HG03139 (cell line): ENCODE data around the gene UGT1A1.

ENCODE experiments used
- ATAC-seq: cut with Tn5 transposase; IDR thresholded peaks from one replicate; pipeline ENCODE4 v1.9.1; 2021; ENCODE audit not compliant: unreplicated experiment

UGT1A1 gene

DNA sequence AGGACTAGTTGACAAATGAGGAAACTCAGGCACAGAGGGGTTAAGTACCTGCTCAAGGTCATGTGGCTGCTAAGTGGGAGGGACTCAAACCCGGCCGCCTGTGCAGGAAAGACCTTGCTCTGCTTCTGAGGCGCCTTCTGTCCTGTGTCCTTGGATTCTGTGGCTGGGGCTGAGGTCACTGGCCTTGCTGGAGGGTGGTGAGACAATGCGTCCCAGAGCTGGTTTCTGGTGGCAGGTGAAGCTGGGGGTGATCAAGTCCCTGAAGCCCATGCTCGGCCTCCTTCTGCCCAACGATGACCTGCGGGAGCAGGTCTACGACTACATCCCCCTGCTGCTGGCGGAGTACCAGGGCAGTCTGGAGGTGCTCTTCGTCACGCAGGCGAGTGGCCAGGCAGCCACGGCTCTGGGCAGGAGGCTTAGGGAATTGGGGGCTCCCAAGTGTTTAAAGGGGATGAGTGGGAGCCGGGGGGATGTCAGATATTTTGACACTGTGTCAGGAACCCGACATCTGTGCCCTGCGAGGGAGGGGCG, 34.1 kb downstream of the UGT1A1 start:
- no peak for ATAC-seq

DNA sequence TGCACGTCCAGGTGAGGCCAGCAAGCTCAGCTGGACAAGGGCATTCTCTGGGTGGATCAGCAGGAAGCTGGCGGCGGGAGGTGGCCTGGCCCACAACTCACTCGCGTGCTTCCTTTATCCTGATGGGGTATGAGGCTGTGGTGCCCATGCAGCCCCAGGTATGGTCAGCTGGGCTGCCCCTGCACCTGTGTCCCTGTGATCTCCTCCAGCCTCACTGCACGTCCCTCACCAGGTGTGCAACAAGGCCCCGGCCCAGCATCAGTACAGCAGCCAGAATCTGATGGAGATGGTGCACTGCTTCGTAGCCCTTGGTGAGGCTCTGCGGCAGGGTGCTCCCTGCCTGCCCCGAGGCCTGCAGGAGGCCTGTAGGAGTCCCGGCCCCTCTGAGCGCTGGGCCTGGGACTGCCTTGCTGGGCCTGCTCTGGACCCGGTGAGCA, 35.7 kb downstream of the UGT1A1 start:
- no peak for ATAC-seq

GRCh38 chr2:233796254-233796653, 36.2 kb downstream of the UGT1A1 start:
- ATAC-seq: no peak

DNA sequence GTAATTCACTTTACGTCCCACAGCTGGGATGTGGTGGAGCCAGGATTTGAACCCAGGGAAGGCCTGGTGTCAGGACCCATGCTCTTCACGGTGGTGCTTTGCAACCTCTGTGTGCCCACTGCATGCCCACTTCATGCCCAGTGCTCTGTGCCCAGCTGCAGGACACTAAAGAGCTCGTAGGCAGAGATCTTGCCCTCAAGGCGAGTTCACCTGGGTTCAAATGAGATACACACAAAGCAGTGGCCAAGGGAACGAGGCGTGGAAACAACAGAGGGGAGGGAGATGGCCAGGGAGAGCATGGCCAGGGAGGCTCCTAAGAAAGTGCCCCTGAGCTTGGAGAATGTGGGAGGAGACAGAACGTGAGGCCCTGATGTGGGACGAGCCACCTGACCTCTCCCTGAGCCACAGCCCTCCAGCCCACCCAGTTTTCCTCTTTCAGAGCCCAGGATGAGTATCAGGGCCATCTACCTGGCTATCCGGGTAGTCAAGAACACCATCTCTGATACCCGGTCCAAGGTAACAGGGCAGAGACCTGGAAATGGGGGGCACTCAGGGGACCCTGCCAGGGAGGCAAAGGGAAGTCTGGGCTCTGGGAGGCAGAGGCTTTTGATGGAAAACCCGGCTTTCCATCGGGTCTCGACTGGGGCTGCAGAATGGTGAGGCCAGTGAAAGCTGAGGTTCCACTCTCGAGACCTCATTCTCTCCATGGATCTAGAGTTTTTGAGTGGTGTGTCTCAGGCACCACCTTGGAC, 38.4 kb downstream of the UGT1A1 start:
- no peak for ATAC-seq

DNA sequence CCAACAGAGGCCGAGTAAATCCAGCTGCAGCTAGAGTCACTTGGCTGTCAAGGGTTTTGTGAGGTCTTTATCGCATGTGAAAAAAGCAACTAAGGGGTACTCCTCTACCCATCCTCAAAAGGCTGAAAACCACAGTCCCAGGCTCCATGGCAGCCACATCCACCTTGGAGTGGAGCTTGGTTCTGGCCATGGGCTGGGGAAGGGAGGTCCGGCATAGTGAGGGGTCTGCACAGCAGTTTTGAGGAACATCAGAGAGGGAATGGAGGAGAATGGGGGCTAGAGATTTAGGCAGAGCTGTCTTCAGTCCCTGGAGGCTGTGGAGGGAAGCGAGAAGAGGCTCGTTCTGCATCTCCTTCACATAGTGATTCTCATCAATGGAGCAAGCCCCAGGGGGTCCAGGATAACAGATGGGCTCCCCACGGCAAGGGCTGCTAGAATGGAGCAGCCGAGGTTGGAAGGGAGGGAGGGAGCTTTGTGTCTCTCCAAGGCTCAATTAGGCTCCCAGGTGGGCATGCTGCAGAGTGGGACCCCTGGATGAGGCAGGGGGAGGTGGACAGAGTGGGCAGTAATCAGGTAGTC, 39.1 kb downstream of the UGT1A1 start:
- no peak for ATAC-seq

- no peak for ATAC-seq
Measured at GRCh38 chr2:233799716-233800115, 39.6 kb downstream of the UGT1A1 start.

DNA sequence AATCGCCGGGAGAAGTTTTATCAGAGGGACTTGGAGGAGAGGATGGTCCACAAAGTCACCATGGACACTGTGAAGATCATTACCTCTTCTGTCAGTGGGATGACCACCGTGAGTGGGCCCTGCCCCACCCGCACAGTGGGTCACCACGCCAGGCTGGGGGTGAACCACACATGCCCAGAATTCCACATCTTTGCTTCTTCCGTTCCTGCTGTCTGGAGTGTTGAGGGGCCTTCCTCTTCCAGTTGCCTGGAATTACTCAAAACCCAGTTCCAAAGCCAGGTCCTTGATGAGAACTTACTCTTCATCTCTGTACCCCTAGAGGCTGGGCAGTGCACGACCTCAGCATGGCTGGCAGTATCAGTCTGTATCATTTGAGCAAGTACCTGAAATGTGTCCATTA, 40.1 kb downstream of the UGT1A1 start:
- no peak for ATAC-seq

GRCh38 chr2:233801357-233802131, 41.5 kb downstream of the UGT1A1 start:
- ATAC-seq: no peak

GRCh38 chr2:233802132-233802815, 42.2 kb downstream of the UGT1A1 start:
- no peak for ATAC-seq

DNA sequence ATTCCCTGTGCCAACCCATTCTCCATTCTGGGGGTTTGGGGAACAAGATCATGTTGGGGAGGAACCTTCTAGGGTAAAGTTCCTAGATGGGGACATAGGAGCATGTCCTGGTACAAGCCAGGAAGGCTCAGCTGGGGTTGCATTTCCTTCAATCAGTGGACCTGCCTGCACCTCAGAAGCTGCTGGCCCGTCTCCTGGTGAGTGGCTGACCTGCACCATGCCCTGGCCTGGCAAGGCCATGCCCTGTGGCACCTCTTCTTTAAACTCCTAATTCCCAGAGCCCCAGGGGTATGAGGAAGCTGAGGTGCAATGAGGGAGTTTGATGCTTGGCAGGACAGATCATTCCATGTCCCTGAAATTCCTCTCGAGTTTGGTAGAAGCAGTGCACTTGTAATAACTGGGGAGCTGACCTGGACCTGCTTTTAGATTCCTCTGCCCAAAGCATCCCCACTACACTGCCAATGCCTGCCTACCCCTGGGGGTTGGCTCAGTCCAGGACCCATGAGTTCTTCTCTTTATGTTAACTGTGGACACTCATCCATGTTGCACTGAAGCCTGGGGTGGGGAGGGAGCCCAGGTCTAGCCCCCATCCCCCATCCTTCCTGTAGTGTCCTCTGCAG, 43.3 kb downstream of the UGT1A1 start:
- no peak for ATAC-seq

- ATAC-seq: no peak
Measured at GRCh38 chr2:233803994-233804393, 43.9 kb downstream of the UGT1A1 start.

DNA sequence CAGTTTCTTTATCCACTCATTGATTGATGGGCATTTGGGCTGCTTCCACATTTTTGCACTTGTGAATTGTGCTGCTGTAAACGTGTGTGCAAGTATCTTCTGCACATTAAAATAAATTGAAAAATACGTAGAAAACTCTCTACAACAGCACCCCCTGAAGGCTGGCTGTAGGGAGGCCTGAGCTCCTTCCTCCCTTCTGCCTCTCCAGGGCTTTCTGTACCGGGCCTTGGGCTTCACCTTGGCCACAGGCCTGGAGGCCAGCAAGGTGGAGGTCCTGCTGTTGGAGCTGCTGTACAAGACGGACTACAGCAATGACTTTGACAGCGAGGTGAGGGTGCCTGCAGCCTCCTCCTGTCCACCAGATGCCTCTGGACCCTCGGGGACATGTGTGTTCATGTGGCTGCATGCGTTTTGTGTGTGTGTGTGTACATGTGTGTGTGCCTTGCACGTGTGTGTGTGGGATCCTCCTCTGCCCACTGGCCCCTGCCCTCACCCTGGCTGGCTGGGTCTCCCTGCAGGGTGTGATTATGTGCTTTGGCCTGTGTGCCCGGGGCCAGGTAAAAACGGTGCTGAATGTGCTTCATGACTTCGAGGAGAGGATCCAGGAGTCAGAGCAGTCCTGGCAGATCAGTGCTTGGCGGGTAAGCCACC, 47.3 kb downstream of the UGT1A1 start:
- ATAC-seq: no peak

- ATAC-seq: no peak
Measured at GRCh38 chr2:233807966-233808935, 48.2 kb downstream of the UGT1A1 start.

DNA sequence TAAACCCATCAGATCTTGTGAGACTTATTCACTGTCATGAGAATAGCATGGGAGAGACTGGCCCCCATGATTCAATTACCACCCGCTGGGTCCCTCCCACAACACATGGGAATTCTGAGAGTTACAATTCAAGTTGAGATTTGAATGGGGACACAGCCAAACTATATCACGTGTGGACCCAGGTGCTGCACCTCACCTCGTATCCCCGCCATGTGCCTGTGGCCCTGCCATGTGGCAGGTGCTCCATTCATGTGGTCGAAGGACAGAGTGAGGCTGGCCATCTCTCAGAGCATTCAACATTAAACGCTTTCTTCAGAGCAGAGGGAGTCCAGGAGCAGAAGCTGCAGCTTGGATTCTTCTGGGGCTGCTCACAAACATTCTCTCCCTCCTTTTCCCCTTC, 50.3 kb downstream of the UGT1A1 start:
- ATAC-seq: no peak

DNA sequence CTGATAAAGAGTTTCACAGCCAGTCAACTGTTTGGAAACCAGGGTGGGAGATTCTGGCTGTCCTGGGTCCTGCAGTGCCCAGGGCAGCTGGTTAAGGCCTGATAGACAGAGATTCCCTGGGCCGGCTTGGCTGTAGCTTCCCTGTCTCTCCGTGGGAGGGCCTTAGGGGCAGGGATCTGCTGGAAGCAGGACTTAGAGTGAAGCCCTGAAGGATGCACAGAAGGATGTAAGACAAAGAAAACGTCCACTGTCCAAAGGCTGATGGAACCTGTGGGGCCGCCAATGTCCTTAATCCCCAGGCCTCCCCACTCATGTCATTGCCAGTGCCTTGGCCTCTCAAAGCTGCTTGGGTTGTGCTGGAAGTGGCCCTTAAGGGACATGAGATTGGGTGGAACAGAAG, 51.0 kb downstream of the UGT1A1 start:
- no peak for ATAC-seq

DNA sequence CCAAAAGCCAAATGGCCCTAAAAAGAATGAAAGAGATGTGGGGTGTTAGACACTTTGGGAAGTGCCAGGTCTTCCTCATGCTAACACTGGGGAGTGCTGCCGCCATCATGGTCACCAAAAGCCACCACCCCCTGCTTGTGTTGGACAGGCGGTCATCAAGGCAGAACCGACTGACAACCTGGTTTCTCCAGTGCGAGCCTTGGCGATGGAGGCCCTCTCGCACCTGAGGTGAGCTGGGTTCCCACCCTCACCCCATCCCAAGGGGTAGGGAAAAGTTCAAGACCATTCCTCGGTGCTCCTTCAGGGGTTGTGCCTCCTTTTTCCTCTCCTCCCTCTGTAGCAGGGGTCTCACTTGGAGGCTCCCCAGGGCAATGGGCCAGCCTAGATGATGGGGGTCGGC, 51.7 kb downstream of the UGT1A1 start:
- no peak for ATAC-seq

DNA sequence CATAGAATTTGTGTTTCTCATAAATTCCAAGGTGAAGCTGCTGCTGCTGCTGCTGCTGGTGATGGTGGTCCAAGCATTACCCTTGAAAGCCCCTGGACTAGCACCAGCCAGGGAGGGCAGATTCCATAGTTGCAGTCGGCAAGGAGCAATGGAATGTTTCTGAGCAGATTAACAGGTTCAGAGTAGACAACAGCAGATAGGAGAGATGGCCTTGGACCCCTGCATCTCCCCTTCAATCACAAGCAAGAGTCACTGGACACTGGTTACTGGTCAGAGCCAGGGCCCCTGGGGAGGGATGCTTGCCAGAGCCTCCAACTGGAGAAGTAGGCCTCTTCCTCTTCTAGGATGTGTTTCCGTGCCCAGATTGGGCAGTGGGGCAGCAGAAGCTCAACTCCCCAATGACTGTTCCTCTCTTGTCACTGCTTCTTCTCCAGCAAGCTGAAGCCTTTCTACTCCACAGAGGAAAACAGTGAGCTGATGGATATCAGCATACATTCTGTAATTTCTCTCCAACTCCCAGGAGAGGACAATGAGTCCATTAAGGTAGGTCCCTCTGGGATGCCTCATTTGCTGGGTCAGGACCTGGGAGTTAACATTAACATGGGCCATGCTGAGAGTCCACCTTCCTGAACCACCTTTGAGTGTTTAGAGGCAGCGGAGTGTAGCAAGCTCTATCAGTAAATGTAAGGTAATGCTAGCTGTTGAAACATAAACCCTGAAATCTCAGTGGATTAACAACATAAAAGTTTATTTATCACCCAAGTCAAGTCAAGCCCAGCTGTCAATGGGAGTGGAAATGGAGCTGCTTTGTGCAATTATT, 53.4 kb downstream of the UGT1A1 start:
- ATAC-seq: no peak
